ENCODE data around the gene SLC6A5. TPM values are rescaled to one million over a fixed set of nuclear protein-coding genes. Genes with fewer than 3 reads are reported as not detected.

The SLC6A5 gene
- total RNA-seq, 4 donors from 2014 or later = not detected

GRCh38 chr11:20640401-20640800 lies 41.0 kb downstream of the SLC6A5 start:
- Histone ChIP-seq H3K27me3 (no peaks in the 10 kb centered on the region), H3K4me3 (no peak overlapping the region), H3K9me3 (no peaks in the 10 kb centered on the region), H3K27ac (no peak overlapping the region), H3K36me3 (no peaks in the 10 kb centered on the region), H3K4me1 (no peaks in the 10 kb centered on the region)
- no peak for DNase-seq (ENCODE audit: low spot score in 2 of 2)
- no peak for TF ChIP-seq EP300 (IDR thresholded peaks at IDR 0.05)
- no peak for TF ChIP-seq CTCF (IDR thresholded peaks at IDR 0.05)
- 83 to 100% methylated on average over 2 of the region's 2 CpGs for WGBS, 2 donors

GRCh38 chr11:20644360-20644759 lies 45.0 kb downstream of the SLC6A5 start:
- Histone ChIP-seq H3K4me1 (no peaks in the 10 kb centered on the region), H3K27me3 (no peaks in the 10 kb centered on the region), H3K27ac (no peak overlapping the region), H3K4me3 (no peak overlapping the region), H3K36me3 (no peaks in the 10 kb centered on the region), H3K9me3 (no peaks in the 10 kb centered on the region)
- DNase-seq (ENCODE audit: low spot score in 2 of 2) = no peak
- WGBS, 2 donors = 77 to 87% methylated on average over 4 of the region's 4 CpGs
- no peak for TF ChIP-seq CTCF (IDR thresholded peaks at IDR 0.05)
- no peak for TF ChIP-seq EP300 (IDR thresholded peaks at IDR 0.05)
- TF ChIP-seq POLR2A (IDR thresholded peaks at IDR 0.05) = no peak

- no peak overlapping the region for H3K27ac ChIP-seq
- TF ChIP-seq CTCF (IDR thresholded peaks at IDR 0.05) = peak; percentile 73 to 93 (median 82)
- TF ChIP-seq POLR2A (IDR thresholded peaks at IDR 0.05) = no peak
- TF ChIP-seq EP300 (IDR thresholded peaks at IDR 0.05) = no peak
- H3K36me3 ChIP-seq = no peaks in the 10 kb centered on the region
- DNase-seq (ENCODE audit: low spot score in 2 of 2) = peak; percentile 24 to 82
- H3K27me3 ChIP-seq = peaks cover 0 to 5% of the 10 kb centered on the region in 2 donors
- no peaks in the 10 kb centered on the region for H3K9me3 ChIP-seq
- no peak overlapping the region for H3K4me3 ChIP-seq
- no peaks in the 10 kb centered on the region for H3K4me1 ChIP-seq
- 34 to 42% methylated on average over 4 of the region's 4 CpGs for WGBS, 2 donors
These were observed 48.7 kb downstream of the SLC6A5 start for GRCh38 chr11:20647976-20648565.

GRCh38 chr11:20652150-20652806 lies 52.9 kb downstream of the SLC6A5 start:
- no peaks in the 10 kb centered on the region for H3K4me1 ChIP-seq
- H3K4me3 ChIP-seq = no peak overlapping the region
- peaks cover 0 to 5% of the 10 kb centered on the region in 2 donors for H3K27me3 ChIP-seq
- no peak overlapping the region for H3K27ac ChIP-seq
- WGBS, 2 donors = 59 to 60% methylated on average over 13 of the region's 13 CpGs
- TF ChIP-seq CTCF (IDR thresholded peaks at IDR 0.05) (no peak), EP300 (IDR thresholded peaks at IDR 0.05) (no peak), POLR2A (IDR thresholded peaks at IDR 0.05) (no peak)
- DNase-seq (ENCODE audit: low spot score in 2 of 2) = no peak
- H3K36me3 ChIP-seq = no peaks in the 10 kb centered on the region
- no peaks in the 10 kb centered on the region for H3K9me3 ChIP-seq

GRCh38 chr11:20654038-20654437 lies 54.6 kb downstream of the SLC6A5 start:
- 50 to 52% methylated on average over 3 of the region's 3 CpGs for WGBS, 2 donors
- no peak for DNase-seq (ENCODE audit: low spot score in 2 of 2)
- no peaks in the 10 kb centered on the region for H3K36me3 ChIP-seq
- peaks cover 0 to 5% of the 10 kb centered on the region in 2 donors for H3K27me3 ChIP-seq
- no peak overlapping the region for H3K27ac ChIP-seq
- TF ChIP-seq POLR2A (IDR thresholded peaks at IDR 0.05) (no peak), EP300 (IDR thresholded peaks at IDR 0.05) (no peak), CTCF (IDR thresholded peaks at IDR 0.05) (no peak)
- no peaks in the 10 kb centered on the region for H3K4me1 ChIP-seq
- no peaks in the 10 kb centered on the region for H3K9me3 ChIP-seq
- no peak overlapping the region for H3K4me3 ChIP-seq

All from tibial nerve (tissue), 4 donors.